Neural crest cell (in vitro differentiated cells): Measurements from ENCODE around the gene MGAT3. TPM values are rescaled to one million over a fixed set of nuclear protein-coding genes. Genes with fewer than 3 reads are reported as not detected.
A peak's percentile ranks its signal among the peaks of the same experiment; 100 is the strongest.

ENCODE experiments used
- DNase-seq: peaks from one replicate; pipeline ENCODE4 v3.0.0; 2021; ENCODE audit warnings: low read depth, mixed read lengths, low spot score
- H3K27ac Mint-ChIP-seq: one replicate; pipeline ENCODE4 v1.8.0; 2021; ENCODE audit warnings: mild to moderate bottlenecking, mixed read lengths; ENCODE audit not compliant: unreplicated experiment
- H3K27me3 Mint-ChIP-seq: 2 replicates; pipeline ENCODE4 v1.8.0; 2021; ENCODE audit warnings: low read depth, mild to moderate bottlenecking, mixed read lengths
- H3K36me3 Mint-ChIP-seq: 2 replicates; pipeline ENCODE4 v1.8.0; 2021; ENCODE audit warnings: low read depth, mild to moderate bottlenecking, mixed read lengths
- H3K4me1 Mint-ChIP-seq: 2 replicates; pipeline ENCODE4 v1.8.0; 2021; ENCODE audit warnings: mixed read lengths
- H3K4me3 Mint-ChIP-seq: one replicate; pipeline ENCODE4 v1.8.0; 2021; ENCODE audit warnings: mild to moderate bottlenecking, mixed read lengths
- H3K9me3 Mint-ChIP-seq: 2 replicates; pipeline ENCODE4 v1.8.0; 2021; ENCODE audit warnings: mixed read lengths
- CTCF ChIP-seq: fragments of 200-600 bp; sonication (generic); conservative IDR thresholded peaks from 2 replicates; pipeline ENCODE4 v1.5.0; 2021; ENCODE audit warnings: antibody characterized with exemption, mild to moderate bottlenecking
- total RNA-seq: library from RNA; stranded (reverse); gene quantifications from 2 replicates; pipeline ENCODE4 v1.2.1, GENCODE V29; 2021

Gene MGAT3
- total RNA-seq, 1 donor from 2014 or later: 20.3 TPM

DNA sequence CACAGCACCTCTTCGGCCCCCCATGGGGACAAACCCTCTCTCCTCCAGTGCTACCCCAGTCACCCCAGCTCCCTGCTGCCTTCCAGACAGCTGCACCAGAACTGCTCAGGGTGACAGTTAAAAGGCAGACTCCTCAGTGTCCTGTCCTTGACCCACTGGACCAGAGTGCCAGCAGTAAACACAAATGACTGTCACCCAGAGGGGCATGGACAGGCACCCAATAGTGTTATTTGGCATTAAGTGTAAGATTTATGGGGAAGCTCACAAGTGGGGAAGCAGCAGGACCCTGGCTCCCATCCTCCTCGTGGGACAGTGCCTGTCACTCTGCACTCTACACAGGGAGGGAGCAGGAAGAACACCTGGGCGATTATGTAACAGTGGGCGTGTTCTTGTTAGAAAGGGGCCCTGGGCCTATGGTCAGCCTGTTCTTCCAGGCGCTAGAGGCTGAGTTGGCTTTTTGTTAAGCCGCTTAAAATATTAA lies 70.7 kb downstream of the MGAT3 start:
- Mint-ChIP-seq H3K36me3 (peaks cover 27% of the 10 kb centered on the region), H3K4me3 (peak overlapping the region; percentile 98), H3K27me3 (peaks cover 34% of the 10 kb centered on the region), H3K9me3 (no peaks in the 10 kb centered on the region), H3K27ac (peak overlapping the region; percentile 71), H3K4me1 (peaks cover 78% of the 10 kb centered on the region)
- no peak for TF ChIP-seq CTCF
- no peak for DNase-seq

- peak overlapping the region; percentile 98 for H3K4me3 Mint-ChIP-seq
- peaks cover 77% of the 10 kb centered on the region for H3K4me1 Mint-ChIP-seq
- peak overlapping the region; percentile 71 for H3K27ac Mint-ChIP-seq
- TF ChIP-seq CTCF: no peak
- H3K9me3 Mint-ChIP-seq: no peaks in the 10 kb centered on the region
- H3K27me3 Mint-ChIP-seq: peaks cover 32% of the 10 kb centered on the region
- peaks cover 23% of the 10 kb centered on the region for H3K36me3 Mint-ChIP-seq
- DNase-seq: peak; percentile 8
Measured at GRCh38 chr22:39528080-39528661, 71.4 kb downstream of the MGAT3 start.

- peaks cover 29% of the 10 kb centered on the region for H3K27me3 Mint-ChIP-seq
- peak overlapping the region; percentile 19 for H3K27ac Mint-ChIP-seq
- DNase-seq: peak; percentile 89
- no peaks in the 10 kb centered on the region for H3K9me3 Mint-ChIP-seq
- peak overlapping the region; percentile 98 for H3K4me3 Mint-ChIP-seq
- H3K36me3 Mint-ChIP-seq: peaks cover 20% of the 10 kb centered on the region
- H3K4me1 Mint-ChIP-seq: peaks cover 75% of the 10 kb centered on the region
- TF ChIP-seq CTCF: peak; percentile 95
Measured at GRCh38 chr22:39528681-39529486, 72.1 kb downstream of the MGAT3 start.

- H3K27me3 Mint-ChIP-seq: peaks cover 29% of the 10 kb centered on the region
- peak overlapping the region; percentile 98 for H3K4me3 Mint-ChIP-seq
- H3K4me1 Mint-ChIP-seq: peaks cover 75% of the 10 kb centered on the region
- no peaks in the 10 kb centered on the region for H3K9me3 Mint-ChIP-seq
- no peak for TF ChIP-seq CTCF
- no peak for DNase-seq
- H3K27ac Mint-ChIP-seq: no peak overlapping the region
- H3K36me3 Mint-ChIP-seq: peaks cover 18% of the 10 kb centered on the region
Measured at GRCh38 chr22:39529487-39529851, 72.7 kb downstream of the MGAT3 start.

DNA sequence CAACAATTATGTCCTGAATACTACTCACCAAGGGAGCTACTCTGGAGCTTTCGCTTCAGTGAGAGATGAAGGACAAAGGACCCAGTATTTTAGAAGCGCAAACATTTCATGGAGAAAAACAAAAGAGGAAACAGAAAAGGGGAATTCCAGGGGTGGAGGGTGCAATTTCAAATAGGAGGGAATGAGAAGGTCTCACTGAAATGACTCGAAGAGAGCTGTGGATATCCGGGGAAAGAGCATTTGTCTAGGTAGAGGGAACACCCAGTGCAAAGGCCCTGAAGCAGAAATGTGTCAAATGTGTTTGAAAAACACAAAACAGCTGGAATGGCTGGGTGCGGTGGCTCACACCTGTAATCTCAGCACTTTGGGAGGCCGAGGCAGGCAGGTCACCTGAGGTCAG lies 73.3 kb downstream of the MGAT3 start:
- DNase-seq: no peak
- Mint-ChIP-seq H3K27me3 (peaks cover 23% of the 10 kb centered on the region), H3K9me3 (no peaks in the 10 kb centered on the region), H3K4me1 (peaks cover 70% of the 10 kb centered on the region), H3K27ac (no peak overlapping the region), H3K36me3 (peaks cover 12% of the 10 kb centered on the region), H3K4me3 (peak overlapping the region; percentile 98)
- no peak for TF ChIP-seq CTCF
